ENCODE results near the gene NANOS3.
"Not testable (repeated sequence)": the region's sequence is repeated elsewhere in the genome, so short reads cannot be mapped to it uniquely, and the experiment has no call there.

The NANOS3 gene

DNA sequence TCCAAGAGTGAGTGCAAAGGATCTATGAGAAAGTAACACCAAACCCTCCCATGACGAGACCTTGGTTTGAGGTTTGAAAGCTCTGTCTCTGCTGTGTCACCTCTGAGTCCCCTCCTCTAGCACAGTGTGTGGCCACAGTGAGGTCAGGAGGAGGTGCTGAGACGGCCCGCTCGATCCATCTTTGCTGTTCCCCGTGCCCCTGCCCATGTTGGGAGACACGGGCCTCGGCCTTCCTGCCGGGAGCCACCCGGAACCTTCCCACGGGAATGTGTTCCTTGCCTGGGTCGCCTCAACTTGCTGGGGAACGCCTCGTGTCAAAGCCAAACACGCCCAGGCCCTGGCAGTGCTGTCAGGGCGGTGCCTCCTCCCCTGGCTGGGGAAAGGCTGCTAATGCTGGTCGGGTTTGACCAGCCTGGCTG lies 10.1 kb downstream of the NANOS3 start:
- no peak for DNase-seq

GRCh38 chr19:13887517-13887916 lies 10.6 kb downstream of the NANOS3 start:
- DNase-seq, result no peak

DNA sequence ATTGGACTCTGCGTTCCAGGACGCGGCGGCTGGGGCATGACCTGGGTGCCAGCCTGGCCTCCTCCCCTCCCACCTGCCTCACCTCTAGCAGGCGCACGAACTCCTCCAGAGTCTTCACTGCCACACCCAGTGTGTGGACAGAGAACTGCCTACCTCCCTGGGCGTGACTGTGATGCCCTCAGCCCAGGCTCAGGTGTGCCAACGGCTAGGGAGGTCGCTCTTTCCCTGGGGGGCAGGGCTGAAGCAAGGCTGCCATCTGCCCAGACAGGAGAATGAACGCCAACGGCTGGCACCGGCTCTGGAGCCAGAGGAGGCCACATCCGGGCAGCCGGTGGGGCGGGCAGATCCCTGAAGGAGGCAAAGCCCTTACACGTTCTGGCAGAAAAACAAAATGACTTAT lies 11.3 kb downstream of the NANOS3 start:
- no peak for DNase-seq

GRCh38 chr19:13890136-13890535 lies 13.2 kb downstream of the NANOS3 start:
- DNase-seq, result no peak

DNA sequence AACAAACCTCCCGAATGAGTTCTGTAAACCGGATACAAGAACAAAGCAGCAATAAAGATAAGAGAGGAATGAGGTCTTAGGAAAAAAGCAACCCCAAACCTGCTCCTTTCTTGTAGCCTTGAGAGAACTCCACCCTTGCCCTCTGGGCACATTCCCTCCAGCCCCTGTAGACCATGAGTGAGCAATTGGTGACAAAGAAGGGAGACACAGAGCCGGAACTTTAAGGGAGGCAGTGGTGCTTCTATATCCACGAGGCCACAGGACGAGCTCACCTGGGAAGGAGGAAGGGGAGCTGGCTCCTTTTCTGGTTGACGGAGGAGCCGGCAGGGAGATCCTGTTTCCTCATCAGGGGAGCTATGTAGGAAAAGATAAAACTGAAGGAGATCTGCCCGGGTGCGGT lies 15.9 kb downstream of the NANOS3 start:
- no peak for DNase-seq

DNA sequence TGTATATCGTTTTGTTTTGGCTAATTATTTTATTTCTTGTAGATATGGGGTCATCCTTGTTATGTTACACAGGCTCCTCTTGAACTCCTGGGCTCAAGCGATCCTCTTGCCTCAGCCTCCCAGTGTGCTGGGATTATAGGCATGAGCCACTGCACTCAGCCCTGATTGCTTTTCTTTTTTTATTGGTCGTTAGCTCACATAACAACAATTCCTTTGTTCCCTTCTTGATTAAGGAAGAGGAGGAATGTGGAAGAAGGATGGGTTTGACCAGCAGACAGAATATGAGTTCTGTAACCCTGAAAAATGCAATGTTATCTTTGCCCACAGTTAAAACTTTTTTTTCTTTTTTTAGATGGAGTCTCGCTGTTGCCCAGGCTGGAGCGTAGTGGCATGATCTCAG lies 17.6 kb downstream of the NANOS3 start:
- DNase-seq, result no peak

DNA sequence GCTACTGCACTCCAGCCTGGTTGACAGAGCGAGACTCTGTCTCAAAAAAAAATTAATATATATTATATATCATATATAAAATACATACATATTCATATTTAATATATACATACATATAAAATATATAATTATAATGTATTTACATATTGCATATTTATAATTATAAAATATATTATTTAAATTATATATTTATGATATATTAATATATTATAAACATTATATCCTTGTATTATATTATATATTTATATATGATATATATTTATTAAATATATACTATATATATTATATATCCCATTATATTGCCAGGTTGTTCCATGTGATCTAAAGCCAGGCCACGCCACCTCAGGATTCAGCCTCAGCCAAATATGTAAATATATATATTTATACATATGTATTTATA lies 19.3 kb downstream of the NANOS3 start:
- DNase-seq, result no peak

DNA sequence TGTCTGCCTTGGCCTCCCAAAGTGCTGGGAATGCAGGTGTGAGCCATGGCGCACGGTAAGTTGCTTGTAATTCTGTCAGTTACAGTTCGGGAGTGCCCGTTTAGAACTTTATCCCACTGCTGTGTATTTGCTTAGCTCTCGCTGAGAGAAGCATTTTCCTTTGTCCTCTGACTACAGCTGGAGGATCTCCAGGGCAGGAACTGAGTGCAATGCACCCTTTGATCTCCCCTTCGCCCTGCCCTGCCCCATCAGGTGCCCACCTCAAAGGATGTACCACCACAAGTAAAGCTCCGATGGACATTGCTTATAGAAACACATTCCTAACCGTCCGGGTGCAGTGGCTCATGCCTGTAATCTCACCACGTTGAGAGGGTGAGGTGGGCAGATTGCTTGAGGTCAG lies 22.5 kb downstream of the NANOS3 start:
- DNase-seq, result no peak

DNA sequence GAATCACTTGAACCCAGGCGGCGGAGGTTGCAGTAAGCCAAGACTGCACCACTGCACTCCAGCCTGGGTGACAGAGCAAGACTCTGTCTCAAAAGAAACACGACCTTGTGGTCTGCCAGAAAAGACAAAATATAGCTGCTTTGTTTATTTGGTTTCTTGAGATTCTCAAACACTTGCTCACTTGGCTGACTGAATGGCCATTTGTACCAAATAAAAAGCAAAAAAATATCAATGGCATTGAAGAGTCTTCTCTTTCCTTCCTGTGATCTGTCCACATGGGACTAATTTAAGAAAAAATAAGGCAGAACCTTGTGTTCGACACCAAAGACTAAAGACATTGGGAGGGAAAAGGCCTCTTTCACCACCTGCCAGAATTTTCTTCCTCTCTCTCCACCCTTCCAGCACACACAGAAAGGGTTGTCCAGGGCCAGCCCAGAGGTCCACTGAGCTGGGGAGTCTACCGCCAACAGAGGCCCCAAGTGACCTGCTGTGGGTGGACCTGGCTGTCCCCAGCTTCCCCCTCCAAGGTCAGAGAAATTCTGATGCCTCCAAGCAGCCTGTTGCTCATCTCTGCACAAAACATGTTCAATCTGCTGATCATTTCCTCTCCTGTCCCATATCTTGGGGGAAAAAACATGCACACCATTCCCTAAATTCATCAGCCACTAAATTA lies 23.1 kb downstream of the NANOS3 start:
- no peak for DNase-seq

DNA sequence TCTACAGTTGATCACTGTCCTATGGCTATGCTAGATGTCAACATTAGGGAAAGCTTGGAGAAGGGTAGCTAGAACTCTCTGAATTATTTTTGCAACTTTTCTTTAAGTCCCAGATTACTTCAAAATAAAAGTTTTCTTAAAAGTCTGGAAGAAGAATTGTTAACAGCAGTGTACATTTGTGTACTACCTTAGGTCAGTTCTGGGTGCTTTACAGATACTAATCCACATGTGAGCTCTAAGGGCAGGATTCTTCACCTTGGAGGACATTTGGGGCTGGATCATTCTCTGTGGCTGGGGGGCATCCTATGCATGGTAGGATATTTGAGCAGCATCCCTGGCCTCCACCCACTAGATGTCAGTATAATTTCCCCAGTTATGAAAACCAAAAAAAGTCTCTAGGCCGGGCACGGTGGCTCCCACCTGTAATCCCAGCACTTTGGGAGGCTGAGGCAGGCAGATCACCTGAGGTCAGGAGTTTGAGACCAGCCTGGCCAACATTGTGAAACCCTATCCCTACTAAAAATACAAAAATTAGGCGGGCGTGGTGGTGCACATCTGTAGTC lies 26.1 kb downstream of the NANOS3 start:
- DNase-seq, result no peak

GRCh38 chr19:13905634-13906520 lies 28.9 kb downstream of the NANOS3 start, which contains the start of the genes BRME1 and CC2D1A:
Gene BRME1 (minus strand): TSS chr19:13906117. CDS start chr19:13904892, 1,225 bp downstream.
Gene CC2D1A (plus strand): TSS chr19:13906201. CDS start chr19:13906442, 241 bp downstream.
- peak; percentile 96 for DNase-seq

GRCh38 chr19:13906521-13906904 lies 29.6 kb downstream of the NANOS3 start:
- DNase-seq, result peak; percentile 40

DNA sequence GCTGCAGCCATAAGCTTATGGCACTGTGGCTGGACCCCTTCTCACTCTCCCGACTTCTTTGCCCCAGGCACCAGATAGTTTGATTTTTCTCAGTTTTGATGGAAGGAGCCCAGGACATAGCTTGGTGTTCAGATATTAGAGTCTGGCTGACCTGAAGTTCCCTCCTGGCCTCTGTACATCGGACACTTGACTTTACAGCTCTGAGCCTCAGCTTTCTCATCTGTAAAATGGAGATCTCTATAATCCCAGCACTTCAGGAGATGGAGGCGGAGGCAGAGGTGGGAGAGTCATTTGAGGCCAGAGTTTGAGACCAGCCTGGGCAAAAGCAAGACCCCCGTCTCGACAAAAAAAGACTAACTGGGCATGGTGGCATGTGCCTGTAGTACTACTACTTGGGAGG lies 30.0 kb downstream of the NANOS3 start:
- DNase-seq, result no peak

- no peak for DNase-seq
These were observed 31.7 kb downstream of the NANOS3 start for GRCh38 chr19:13908674-13909073.

DNA sequence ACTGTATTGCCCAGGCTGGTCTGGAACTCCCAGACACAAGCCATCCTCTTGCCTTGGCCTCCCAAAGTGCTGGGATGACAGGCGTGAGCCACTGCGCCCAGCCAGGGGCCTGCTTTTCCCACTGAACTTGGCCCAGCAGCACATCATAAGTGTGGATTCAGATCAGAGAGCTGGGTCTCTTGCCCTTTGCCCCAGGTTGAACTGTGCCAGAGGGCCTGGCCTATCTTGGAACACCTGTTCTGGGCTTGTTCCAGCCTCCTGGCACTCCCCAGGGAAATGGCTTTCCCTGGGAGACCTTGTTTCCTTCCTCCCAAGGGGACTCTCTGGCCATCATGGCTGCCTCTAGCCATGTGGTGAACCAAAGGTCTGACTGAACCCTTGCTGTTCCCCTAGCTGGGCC lies 32.5 kb downstream of the NANOS3 start:
- no peak for DNase-seq

DNA sequence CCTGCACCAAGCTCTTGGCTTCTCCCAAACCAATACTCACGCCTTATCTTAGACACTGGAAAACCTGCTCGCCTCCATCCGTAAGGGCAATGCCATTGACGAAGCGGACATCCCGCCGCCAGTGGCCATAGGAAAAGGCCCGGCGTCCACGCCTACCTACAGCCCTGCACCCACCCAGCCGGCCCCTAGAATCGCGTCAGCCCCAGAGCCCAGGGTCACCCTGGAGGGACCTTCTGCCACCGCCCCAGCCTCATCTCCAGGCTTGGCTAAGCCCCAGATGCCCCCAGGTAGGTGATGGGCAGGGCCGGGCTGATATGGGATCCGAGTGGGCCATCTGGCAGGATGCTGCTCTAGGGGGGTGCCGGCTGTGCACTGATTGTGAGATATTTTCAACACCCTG lies 36.4 kb downstream of the NANOS3 start:
- no peak for DNase-seq

DNA sequence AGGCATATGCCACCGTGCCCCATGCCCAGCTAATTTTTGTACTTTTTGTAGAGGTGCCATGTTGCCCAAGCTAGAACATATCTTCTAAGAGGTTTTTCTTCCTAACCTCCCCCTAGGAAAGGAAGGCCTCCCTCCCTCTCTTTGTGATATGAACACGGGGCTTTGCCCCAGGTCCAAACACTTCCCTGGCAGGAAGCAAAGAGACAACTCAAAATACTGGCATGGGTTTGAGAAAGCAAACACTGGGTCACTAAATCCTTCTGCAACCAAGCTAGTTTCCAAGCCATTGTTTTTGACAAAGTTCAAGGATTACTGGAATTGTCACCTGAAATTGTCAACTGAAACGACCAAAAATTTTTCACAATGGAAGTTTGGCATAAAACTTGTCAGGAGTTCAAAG lies 37.8 kb downstream of the NANOS3 start:
- DNase-seq, result no peak

DNA sequence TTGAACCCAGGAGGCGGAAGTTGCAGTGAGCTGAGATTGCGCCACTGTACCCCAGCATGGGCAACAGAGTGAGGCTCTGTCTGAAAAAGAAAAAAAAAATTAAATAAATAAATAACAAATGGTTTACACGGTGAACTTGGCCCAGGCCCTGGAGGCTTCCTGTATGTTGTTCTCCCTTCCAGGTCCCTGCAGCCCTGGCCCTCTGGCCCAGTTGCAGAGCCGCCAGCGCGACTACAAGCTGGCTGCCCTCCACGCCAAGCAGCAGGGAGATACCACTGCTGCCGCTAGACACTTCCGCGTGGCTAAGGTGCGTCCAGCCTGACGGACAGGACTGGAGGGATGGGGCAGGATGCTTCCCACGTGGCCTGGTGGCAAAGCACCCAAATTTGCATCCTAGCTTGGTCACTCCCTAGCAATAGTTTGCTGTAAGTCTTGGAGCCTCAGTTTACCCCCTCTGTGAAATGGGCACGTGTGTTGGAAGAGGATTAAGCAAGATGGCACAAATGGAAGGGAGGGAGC lies 41.0 kb downstream of the NANOS3 start:
- DNase-seq, result no peak

GRCh38 chr19:13918726-13919411 lies 41.9 kb downstream of the NANOS3 start:
- no peak for DNase-seq

- no peak for DNase-seq
These were observed 43.6 kb downstream of the NANOS3 start for GRCh38 chr19:13920524-13920923.

DNA sequence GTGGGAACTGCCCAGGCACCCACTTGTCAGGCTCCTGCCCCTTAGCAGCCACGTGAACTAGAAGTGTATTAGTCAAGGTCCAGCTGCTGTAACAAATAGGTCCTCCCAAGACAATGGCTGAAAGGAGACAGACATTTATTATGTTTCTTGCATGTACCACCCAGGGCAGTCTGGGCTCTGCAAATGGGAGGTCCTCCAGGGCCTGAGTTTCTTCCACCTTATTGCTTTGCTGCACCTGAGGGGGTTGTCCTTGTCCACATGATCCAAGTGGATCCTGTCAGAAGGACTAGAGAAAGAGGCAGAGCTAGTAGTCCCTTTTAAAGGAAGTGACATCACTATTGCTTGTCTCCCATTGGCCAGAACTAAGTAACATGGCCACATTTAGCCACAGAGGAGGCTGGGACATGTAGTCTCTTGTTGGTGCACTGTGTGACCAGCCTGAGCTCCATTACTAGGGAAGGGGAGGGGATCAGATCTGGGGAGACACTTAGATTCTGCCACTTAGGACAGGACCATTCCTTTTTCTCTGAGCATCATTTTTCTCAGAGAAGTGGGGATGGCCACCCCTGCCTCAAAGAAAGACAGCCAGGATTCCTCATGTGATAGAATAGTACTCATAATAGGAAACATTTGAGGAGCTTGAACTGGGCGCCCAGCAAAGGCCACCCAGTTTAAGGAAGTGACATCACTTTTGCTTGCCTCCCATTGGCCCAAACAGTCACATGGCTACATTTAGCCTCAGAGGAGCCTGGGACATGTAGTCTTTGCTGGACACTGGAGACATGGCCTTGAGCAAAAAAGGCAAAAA lies 44.2 kb downstream of the NANOS3 start:
- DNase-seq, result no peak

DNA sequence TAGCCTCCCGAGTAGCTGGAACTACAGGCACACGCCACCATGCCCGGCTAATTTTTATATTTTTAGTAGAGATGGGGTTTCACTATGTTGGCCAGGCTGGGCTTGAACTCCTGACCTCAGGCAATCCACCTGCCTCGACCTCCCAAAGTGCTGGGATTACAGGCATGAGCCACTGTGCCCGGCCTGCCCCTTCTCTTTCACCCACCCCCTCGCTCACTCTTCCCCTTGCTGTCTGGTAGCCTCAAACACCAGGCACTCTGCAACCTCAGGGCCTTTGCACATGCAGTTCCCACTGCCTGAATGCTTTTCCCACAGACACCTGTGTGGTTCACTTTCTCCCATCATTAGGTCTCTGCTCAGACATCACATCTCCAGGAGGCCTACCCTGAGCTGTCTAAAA lies 45.2 kb downstream of the NANOS3 start:
- DNase-seq, result not testable (repeated sequence)
